Measurements from ENCODE around the gene NACC2. TPM values are rescaled to one million over a fixed set of nuclear protein-coding genes. Genes with fewer than 3 reads are reported as not detected.
"Not testable (repeated sequence)": the region's sequence is repeated elsewhere in the genome, so short reads cannot be mapped to it uniquely, and the experiment has no call there.

Gene NACC2
- total and polyA plus RNA-seq, 10 of the 15 experiments (the other 5 are each of a cell fraction or from before 2014, with no cell fraction given), result 0.66 to 14.7 (median 3.5) TPM

- 53% methylated on average over 13 of the region's 16 CpGs for WGBS (ENCODE audit: insufficient coverage, insufficient replicate concordance, low lambda C conversion rate, missing lambda C conversion rate)
- CTCF ChIA-PET, result interaction anchor here (0.6 to 5.6 kb wide), 10 partner anchors 25 to 362 kb away, joined by 3 to 59 read pairs (median 4); no protein-coding TSS in a partner anchor
- H3K27me3 ChIP-seq (replicated peaks in 1 of 2; ENCODE audit: control insufficient read depth in 2 of 2, insufficient read depth in 2 of 2, low read length in 1 of 2); H4K20me1 ChIP-seq (ENCODE audit: control insufficient read depth, insufficient read depth); H2AFZ ChIP-seq (ENCODE audit: control insufficient read depth, low read depth, low read length); ATAC-seq; FAIRE-seq; BruUV-seq (replicated peaks); DNase-seq (ENCODE audit: low read depth, low spot score); H3K27ac ChIP-seq (ENCODE audit: control insufficient read depth, insufficient read depth); H3K79me2 ChIP-seq (ENCODE audit: control insufficient read depth, insufficient read depth, low read length); H3K4me3 ChIP-seq; H3K9ac ChIP-seq (ENCODE audit: control insufficient read depth, insufficient read depth, low read length); in situ Hi-C loops (cut with MboI); POLR2A ChIA-PET; H3K4me2 ChIP-seq (ENCODE audit: control insufficient read depth, insufficient read depth); H3K9me3 ChIP-seq (replicated peaks; ENCODE audit: control insufficient read depth, insufficient read depth, low read length); H3K4me1 ChIP-seq (ENCODE audit: control insufficient read depth, insufficient read depth, low read length); H3K36me3 ChIP-seq (ENCODE audit: control insufficient read depth in 2 of 2, insufficient read depth in 2 of 2, low read length in 1 of 2): not testable (repeated sequence)
- intact Hi-C loops (cut with micrococcal nuclease; ENCODE audit: unreplicated experiment), result loop anchor here (1.0 to 10.0 kb wide), 3 partner anchors 156 to 318 kb away; no protein-coding TSS in a partner anchor
- RAD21 ChIA-PET (ENCODE audit: unreplicated experiment), result interaction anchor here (1.1 to 3.3 kb wide), 4 partner anchors 123 to 156 kb away, joined by 4 to 9 read pairs (median 5); no protein-coding TSS in a partner anchor
- SMC1A ChIA-PET (ENCODE audit: uncharacterized antibody, unreplicated experiment), result interaction anchor here (0.6 kb wide), 1 partner anchor 262 kb away, joined by 3 read pairs; no protein-coding TSS in a partner anchor
Observed at GRCh38 chr9:135966916-135967260, 128.2 kb downstream of the NACC2 start.

DNA sequence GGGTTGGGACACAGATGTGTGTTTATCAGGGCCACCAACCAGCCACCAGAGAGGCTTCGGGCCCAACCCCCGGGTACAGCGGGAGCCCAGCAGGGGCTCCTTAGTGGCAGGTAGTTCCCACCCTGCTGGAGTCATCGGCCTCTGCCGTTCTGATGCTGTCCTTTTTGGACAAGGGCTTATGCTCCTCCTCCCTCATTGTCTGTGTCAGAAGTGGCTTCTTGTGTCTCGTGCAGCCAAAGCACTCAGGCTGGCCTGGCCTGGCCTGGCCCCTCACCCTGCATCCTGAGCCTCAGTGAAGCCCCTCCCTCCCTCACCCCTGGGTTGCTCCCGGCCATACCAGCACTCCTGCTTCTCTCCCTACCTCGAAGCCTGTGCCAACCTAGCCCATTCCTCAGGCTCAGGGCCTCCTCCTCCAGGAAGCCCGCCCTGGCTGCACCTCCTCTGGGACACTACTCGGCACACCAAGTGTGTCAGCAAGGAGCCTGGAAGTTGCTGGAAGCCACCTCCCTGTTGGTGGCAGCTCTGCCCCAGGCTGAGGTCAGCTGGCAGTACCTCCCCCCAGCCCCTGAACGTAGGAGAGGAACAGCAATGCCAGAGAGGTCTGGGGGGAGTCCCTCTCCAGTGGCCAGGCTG lies 129.8 kb downstream of the NACC2 start:
- ATAC-seq (no peak), DNase-seq (ENCODE audit: low read depth, low spot score) (no peak), FAIRE-seq (no peak)
- peaks cover 8% of the 10 kb centered on the region for H3K79me2 ChIP-seq (ENCODE audit: control insufficient read depth, insufficient read depth, low read length)
- ChIA-PET POLR2A (no interaction called here), RAD21 (ENCODE audit: unreplicated experiment) (interaction anchor here (3.3 kb wide), 1 partner anchor 157 kb away, joined by 9 read pairs; no protein-coding TSS in a partner anchor), SMC1A (ENCODE audit: uncharacterized antibody, unreplicated experiment) (no interaction called here), CTCF (interaction anchor here (5.6 kb wide), 1 partner anchor 157 kb away, joined by 59 read pairs; no protein-coding TSS in a partner anchor)
- no peak overlapping the region for H2AFZ ChIP-seq (ENCODE audit: control insufficient read depth, low read depth, low read length)
- no peak overlapping the region for H3K4me2 ChIP-seq (ENCODE audit: control insufficient read depth, insufficient read depth)
- 45% methylated on average over 11 of the region's 11 CpGs for WGBS (ENCODE audit: insufficient coverage, insufficient replicate concordance, low lambda C conversion rate, missing lambda C conversion rate)
- no peaks in the 10 kb centered on the region for H3K9me3 ChIP-seq (replicated peaks; ENCODE audit: control insufficient read depth, insufficient read depth, low read length)
- intact Hi-C loops (cut with micrococcal nuclease; ENCODE audit: unreplicated experiment), result loop anchor here (5.0 to 10.0 kb wide), 2 partner anchors 262 to 320 kb away; no protein-coding TSS in a partner anchor
- no peak overlapping the region for H3K9ac ChIP-seq (ENCODE audit: control insufficient read depth, insufficient read depth, low read length)
- no peaks in the 10 kb centered on the region for H3K36me3 ChIP-seq (ENCODE audit: control insufficient read depth in 2 of 2, insufficient read depth in 2 of 2, low read length in 1 of 2)
- H3K27ac ChIP-seq (ENCODE audit: control insufficient read depth, insufficient read depth), result no peak overlapping the region
- in situ Hi-C loops (cut with MboI), result no loop called here
- no peaks in the 10 kb centered on the region for H4K20me1 ChIP-seq (ENCODE audit: control insufficient read depth, insufficient read depth)
- BruUV-seq (replicated peaks), result no TSS peak
- TF ChIP-seq YY1 (IDR thresholded peaks at IDR 0.05; ENCODE audit: low read depth, low read length) (no peak), YBX1 (IDR thresholded peaks at IDR 0.05) (no peak), CEBPB (IDR thresholded peaks at IDR 0.05; ENCODE audit: borderline replicate concordance in 1 of 2, low read depth in 2 of 2, low read length in 2 of 2) (no peak), RELA (IDR thresholded peaks at IDR 0.05; ENCODE audit: borderline replicate concordance, partially characterized antibody) (no peak), NFIC (IDR thresholded peaks at IDR 0.05; ENCODE audit: low read depth, low read length) (no peak), GATAD2B (conservative IDR thresholded peaks at IDR 0.05; ENCODE audit: low read depth) (no peak), TCF12 (IDR thresholded peaks at IDR 0.05; ENCODE audit: low read depth, low read length) (no peak)
- no peaks in the 10 kb centered on the region for H3K4me1 ChIP-seq (ENCODE audit: control insufficient read depth, insufficient read depth, low read length)
- H3K27me3 ChIP-seq (replicated peaks in 1 of 2; ENCODE audit: control insufficient read depth in 2 of 2, insufficient read depth in 2 of 2, low read length in 1 of 2), result no peaks in the 10 kb centered on the region; a peak in 1 of 4 replicates
- no peak overlapping the region for H3K4me3 ChIP-seq

Data from GM12878 (cell line).